Left kidney (tissue), 2 donors: Measurements from ENCODE around the gene MRPL36. TPM values are rescaled to one million over a fixed set of nuclear protein-coding genes. Genes with fewer than 3 reads are reported as not detected.
"Not testable (repeated sequence)": the region's sequence is repeated elsewhere in the genome, so short reads cannot be mapped to it uniquely, and the experiment has no call there.

ENCODE experiments used
- DNase-seq: peaks from one replicate; pipeline ENCODE4 v3.0.0-alpha.2; 2013
- polyA plus RNA-seq: library from polyadenylated mRNA; unstranded; fragments of 120-200 nt; gene quantifications from one replicate; pipeline ENCODE4 v1.2.1, GENCODE V29; 2013; ENCODE audit not compliant: insufficient read length

MRPL36 gene
- polyA plus RNA-seq, 1 donor, result 33.2 TPM

- DNase-seq, result not testable (repeated sequence)
These were observed 1.0 kb downstream of the MRPL36 start for GRCh38 chr5:1798589-1798988.

- no peak for DNase-seq
These were observed 1.8 kb downstream of the MRPL36 start for GRCh38 chr5:1797855-1798254.

DNA sequence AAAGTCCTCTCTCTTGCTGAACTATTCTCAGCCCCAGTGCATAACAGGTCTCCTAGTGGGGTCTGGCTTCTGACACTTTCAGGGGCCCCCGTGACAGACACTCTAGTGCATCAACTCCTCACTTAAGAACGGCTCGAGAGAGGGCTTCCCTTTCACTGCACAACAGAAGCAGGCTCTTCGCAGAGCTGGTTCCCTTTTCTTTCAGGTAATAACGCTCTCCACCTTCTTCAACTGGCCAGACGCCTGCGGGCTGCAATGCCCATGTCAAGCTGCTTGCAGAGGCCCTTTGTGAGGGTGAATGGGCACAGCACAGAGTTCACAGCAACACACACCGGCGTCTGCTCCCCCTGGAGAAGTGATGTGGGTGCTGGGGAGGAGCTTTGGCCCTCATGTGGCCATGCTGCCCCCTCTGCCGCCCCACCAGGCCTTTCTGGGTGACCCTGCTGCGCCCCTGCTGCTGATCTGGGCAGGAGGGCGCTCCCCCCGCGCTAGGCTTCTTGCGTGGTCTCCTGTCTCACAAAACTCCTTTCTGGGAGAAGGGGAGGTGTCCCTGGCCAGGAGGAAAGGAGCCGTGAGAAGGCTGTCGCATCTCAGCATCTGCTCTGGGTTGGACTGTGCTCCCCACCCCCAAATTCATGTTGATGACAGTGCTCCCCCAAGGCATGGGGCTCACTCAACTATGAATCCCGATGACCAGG, 2.4 kb downstream of the MRPL36 start:
- no peak for DNase-seq

- DNase-seq, result no peak
These were observed 3.1 kb downstream of the MRPL36 start for GRCh38 chr5:1796371-1797102.

GRCh38 chr5:1795931-1796330, 3.7 kb downstream of the MRPL36 start:
- no peak for DNase-seq

GRCh38 chr5:1795506-1795905, 4.1 kb downstream of the MRPL36 start:
- DNase-seq, result no peak

- DNase-seq, result no peak
These were observed 4.7 kb downstream of the MRPL36 start for GRCh38 chr5:1794901-1795290.

DNA sequence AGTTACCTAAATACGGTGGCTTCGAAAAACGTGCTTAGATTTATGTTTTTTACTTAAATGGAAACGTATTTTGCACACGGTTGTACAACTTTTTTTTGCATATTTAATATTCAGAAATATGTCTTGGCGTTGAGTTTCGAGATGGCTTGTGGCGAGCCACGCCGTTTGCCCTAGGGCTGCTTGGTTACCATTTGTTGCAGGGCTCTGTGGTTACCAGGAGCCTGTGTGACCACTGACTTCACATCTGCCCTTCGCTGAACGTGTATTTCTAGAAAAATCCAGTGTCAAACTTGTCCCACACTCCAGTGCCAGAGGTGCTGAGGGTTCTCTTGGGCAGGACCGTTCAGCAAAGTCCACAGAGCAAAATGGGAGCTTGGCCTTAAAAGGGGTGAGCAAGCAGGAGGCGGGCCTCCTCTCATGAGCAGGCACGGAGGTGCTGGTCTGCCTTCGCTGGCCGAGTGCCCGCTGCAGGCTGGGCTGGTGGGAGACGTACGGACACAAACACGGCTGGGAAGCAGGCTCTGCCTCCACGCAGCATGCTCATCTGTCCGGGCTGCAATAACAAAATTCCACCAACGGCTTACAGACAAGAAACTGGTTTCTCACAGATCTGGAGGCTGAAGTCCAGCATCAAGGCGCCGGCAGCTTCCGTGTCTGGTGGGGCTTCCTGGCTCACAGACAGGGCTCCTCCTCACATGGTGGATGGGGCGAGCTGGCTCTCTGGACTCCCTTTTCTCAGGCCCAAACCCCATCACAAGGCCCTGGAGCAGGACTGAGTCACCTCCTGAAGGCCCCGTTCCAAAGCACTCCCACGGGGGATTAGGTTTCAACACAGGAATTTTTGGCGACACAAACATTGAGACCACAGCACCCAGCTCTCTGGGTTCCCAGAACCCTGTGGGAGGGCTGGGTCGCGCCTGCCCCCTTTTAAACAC, 5.4 kb downstream of the MRPL36 start:
- DNase-seq, result no peak

DNA sequence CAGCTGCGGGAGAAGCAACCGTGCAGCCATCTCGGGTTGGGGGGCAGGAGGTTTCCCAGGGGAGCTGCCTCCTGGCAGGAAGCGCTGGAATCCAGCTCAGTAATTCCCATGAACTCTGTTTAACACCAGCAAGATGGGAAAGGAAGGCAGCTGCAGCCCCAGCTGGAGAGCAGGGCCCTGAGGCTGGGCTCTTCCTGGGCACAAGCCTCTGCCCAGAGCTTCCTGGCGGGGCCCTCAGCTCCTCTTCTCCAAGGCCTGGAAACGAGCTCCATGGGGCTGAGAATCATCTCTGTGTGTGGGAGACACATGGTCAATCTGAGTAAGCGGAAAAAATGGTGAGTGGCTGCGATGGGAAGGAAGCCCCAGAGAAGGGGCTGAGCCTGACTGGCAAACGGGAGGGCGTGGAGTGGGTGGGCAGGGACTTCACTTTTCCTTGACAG, 6.3 kb downstream of the MRPL36 start:
- DNase-seq, result no peak

DNA sequence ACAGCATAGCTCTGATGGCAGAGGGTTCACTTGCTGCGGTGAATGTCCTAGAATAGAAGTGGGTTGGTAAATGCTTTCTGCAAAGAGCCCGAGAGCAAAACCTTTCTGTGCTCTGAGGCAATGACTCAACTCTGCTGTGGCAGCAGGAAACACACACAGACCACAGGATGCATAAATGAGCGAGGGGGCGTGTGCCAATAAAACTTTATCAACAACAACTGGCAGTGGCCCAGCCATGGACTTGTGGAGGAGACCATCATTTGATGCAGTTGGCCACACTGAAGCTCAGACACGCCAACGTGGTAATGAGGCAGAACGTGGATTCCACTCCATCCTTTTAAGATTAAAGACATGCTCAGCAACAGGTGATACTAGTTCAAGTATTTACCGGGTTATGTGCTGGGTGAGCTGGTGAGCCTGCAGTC, 6.8 kb downstream of the MRPL36 start:
- no peak for DNase-seq

DNA sequence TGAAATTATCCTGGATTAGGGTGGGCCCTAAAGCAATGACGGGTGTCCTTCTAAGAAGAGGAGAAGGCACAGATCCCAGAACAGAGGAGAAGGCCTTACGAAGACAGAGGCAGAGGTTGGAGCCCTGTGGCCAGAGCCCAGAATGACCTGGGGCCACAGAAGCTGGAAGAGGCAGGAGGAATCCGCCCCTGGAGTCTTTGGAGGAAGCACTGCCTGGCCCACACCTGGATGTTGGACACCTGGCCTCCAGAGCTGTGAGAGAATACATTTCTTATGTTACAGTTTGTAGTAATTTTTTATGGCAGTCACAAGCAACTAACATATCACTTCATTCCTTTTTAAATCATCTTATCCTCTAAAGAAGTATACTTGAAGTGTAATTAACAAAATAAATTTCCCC, 8.5 kb downstream of the MRPL36 start:
- no peak for DNase-seq

- no peak for DNase-seq
These were observed 9.7 kb downstream of the MRPL36 start for GRCh38 chr5:1789834-1790471.

DNA sequence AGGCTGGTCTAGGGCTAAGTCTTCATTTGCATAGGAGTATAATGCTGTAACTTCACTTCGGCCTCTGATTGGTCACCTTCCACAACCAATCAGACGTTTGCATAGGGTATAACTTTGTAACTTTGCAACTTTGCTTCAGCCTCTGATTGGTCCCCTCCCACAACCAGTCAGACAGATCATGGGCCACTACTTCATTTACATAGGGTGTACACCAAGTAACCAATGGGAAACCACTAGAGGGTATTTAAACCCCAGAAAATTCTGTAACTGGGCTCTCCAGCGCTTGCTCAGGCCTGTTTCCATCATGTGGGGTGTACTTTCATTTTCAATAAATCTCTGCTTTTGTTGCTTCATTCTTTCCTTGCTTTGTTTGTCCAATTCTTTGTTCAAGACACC, 10.2 kb downstream of the MRPL36 start:
- not testable (repeated sequence) for DNase-seq

GRCh38 chr5:1788828-1789227, 10.8 kb downstream of the MRPL36 start:
- DNase-seq, result no peak

DNA sequence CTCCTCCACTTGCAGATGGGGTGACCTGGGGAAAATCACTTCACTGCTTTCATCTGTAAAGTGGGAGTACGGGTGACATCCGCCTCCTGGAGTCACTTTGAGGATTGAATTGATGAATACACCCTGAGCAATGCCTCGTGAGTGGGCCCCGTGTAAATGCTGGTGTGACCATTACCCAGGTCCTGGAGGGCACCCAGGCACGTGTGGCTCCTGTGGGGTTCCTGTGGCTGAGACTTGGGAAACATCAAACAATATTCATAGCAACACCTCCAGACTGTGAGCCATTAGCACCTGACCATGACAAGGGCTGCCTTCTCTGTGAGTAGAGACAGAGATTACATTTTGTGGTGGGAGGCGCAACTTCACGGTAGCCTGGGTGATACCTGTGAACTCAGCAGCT, 11.4 kb downstream of the MRPL36 start:
- no peak for DNase-seq

GRCh38 chr5:1787472-1788047, 12.1 kb downstream of the MRPL36 start:
- no peak for DNase-seq

DNA sequence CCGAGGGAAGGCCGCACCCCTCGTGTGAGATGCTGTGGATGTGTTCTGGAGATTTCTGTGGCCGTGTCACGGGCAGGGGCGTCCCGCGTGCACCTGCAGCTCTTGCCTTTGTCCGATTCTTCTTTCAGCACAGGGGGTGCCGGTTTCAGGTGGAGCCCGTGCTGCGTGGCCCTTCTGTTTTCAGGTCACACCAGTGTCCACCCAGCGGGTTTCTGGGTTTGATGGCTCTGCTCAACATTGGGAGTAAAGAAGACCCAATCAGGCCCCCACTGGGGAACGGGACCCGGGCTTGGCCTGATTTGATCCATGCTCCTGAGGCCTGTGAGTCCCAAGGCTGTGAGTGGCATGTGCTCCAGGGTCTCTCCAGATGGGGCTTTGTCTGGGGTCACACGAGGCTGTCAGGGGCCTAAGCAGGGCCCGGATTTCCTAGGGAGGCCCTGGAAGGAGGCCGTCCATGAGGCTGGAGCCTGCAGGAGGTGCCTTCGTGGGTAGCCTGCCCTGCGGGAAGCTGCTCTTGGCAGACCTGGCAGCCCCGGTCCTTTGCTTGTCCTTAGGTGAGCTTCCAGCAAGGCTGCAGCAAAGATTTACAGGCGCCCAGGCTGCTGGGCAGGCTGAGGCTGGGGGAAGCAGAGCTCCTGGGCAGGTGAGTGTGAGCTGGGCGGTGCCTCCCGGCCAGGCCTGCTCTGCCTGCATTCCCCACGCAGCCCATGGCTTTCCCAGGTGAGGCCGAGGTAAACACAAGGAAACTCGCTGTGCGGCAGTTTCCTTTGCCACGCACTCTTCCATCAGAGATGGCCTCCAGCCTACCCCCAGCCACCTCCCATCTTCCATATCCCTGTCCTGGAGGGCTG, 12.8 kb downstream of the MRPL36 start:
- no peak for DNase-seq

- DNase-seq, result no peak
These were observed 13.7 kb downstream of the MRPL36 start for GRCh38 chr5:1785984-1786383.

GRCh38 chr5:1785062-1785461, 14.6 kb downstream of the MRPL36 start:
- no peak for DNase-seq

DNA sequence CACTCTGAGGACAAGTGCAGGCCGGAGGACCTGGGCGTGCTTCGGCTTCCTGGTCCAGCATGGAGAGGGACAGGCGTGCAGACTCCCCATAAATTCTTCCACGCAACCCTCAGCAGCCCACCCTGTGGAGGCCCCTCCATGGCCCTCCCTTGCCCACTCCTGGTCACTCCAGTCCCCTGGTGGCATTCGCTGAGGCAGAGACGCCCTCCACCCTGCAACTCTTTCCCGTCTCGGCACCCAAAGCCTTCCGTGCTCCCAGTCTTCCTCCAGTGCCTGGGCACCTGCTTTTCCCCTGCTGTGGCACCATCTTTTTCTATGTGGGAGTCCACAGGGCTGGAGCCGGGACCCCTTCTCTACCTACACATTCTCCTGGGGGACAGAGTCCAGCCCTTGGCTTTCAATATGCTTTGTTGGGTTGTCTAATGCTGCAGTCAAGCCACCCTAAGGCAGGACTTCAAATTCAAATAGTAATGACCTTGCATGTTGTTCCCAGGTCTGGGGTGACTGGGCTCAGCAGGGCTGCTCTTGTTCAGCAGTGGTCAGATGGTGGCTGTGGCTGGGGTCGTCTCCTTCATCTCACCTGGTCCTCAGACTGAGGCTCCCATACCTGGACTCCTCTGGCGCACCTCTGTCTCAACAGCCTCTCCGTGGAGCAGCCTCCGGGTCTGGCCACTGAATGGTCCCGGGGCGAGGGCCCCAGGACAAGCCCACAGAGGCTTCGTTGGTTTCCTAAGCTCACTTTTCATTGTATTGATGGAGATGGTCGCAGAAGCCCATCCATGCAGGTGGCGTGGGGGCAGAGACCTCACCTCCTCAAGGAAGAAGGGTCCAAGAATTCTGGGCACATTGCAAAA, 15.2 kb downstream of the MRPL36 start:
- DNase-seq, result no peak
